Measurements from ENCODE around the gene NDUFAF5. TPM values are rescaled to one million over a fixed set of nuclear protein-coding genes. Genes with fewer than 3 reads are reported as not detected.

The NDUFAF5 gene
- total and polyA plus RNA-seq, 2 experiments from 2014 or later: 16.6 to 21.3 TPM

- Histone ChIP-seq H3K4me1 (ENCODE audit: insufficient read depth) (no peaks in the 10 kb centered on the region), H4K20me1 (ENCODE audit: insufficient read depth, poor library complexity, severe bottlenecking) (no peaks in the 10 kb centered on the region), H3K9me3 (ENCODE audit: low read depth) (no peaks in the 10 kb centered on the region), H2AFZ (no peak overlapping the region), H3K27me3 (no peaks in the 10 kb centered on the region), H3K4me3 (no peak overlapping the region), H3K9me2 (replicated peaks; ENCODE audit: insufficient read depth) (no peaks in the 10 kb centered on the region), H3K36me3 (replicated peaks; ENCODE audit: insufficient read depth, low read depth) (no peaks in the 10 kb centered on the region), H3K27ac (no peak overlapping the region), H3K79me2 (no peaks in the 10 kb centered on the region), H3K4me2 (no peak overlapping the region)
- no peak for DNase-seq (ENCODE audit: low spot score)
- no peak for TF ChIP-seq EZH2 (IDR thresholded peaks at IDR 0.05; ENCODE audit: borderline replicate concordance)
- TF ChIP-seq EZH2phosphoT487 (IDR thresholded peaks at IDR 0.05; ENCODE audit: low read depth, severe bottlenecking, unreplicated experiment): no peak
- no peak for TF ChIP-seq CTCF (IDR thresholded peaks at IDR 0.05; ENCODE audit: poor library complexity)
- WGBS (ENCODE audit: low lambda C conversion rate, missing lambda C conversion rate): 95% methylated on average over 3 of the region's 3 CpGs
Observed at GRCh38 chr20:13824459-13824858, 39.6 kb downstream of the NDUFAF5 start.

DNA sequence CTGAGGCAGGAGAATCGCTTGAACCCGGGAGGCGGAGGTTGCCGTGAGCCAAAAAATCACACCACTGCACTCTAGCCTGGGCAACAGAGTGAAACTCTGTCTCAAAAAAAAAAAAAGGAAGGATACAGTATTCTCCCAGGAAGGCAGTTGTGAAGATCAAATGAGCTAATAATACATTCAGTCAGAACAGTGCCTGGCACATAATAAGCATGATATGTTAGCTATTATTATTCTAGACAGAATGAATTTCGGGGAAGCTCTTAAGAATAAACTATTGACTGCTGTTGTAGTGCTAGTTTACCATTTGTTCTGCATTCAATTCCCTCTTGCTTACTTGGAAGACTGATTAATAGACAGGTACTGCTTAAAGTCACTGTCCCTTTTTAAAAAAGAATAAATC is 40.6 kb downstream of the NDUFAF5 start:
- Histone ChIP-seq H3K27ac (no peak overlapping the region), H3K27me3 (no peaks in the 10 kb centered on the region), H3K4me2 (no peak overlapping the region), H3K79me2 (no peaks in the 10 kb centered on the region), H3K9me2 (replicated peaks; ENCODE audit: insufficient read depth) (no peaks in the 10 kb centered on the region), H4K20me1 (ENCODE audit: insufficient read depth, poor library complexity, severe bottlenecking) (no peaks in the 10 kb centered on the region), H3K4me1 (ENCODE audit: insufficient read depth) (no peaks in the 10 kb centered on the region), H2AFZ (no peak overlapping the region), H3K9me3 (ENCODE audit: low read depth) (no peaks in the 10 kb centered on the region), H3K36me3 (replicated peaks; ENCODE audit: insufficient read depth, low read depth) (no peaks in the 10 kb centered on the region), H3K4me3 (no peak overlapping the region)
- TF ChIP-seq EZH2phosphoT487 (IDR thresholded peaks at IDR 0.05; ENCODE audit: low read depth, severe bottlenecking, unreplicated experiment) (no peak), CTCF (IDR thresholded peaks at IDR 0.05; ENCODE audit: poor library complexity) (no peak), EZH2 (IDR thresholded peaks at IDR 0.05; ENCODE audit: borderline replicate concordance) (no peak)
- WGBS (ENCODE audit: low lambda C conversion rate, missing lambda C conversion rate): 100% methylated on average over 3 of the region's 5 CpGs
- no peak for DNase-seq (ENCODE audit: low spot score)

DNA sequence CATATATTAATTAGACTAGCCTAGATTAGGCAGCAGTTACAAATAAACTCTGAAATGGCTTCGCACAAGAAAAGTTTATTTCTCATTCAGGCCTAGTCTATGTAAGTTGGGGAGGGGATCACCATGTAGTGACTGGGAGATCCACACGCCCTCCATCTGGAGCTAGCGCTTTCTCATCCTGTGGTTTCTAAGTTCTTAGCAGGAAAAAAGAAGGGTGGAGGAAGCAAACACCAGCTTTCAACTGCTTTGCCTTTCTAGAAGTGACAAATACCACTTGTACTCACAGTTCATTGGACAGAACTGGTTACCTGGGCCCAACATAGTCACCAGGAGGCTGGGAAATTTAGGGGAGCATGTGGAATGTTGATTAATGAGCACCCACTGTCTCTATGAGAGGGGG is 46.6 kb downstream of the NDUFAF5 start:
- no peak overlapping the region for H3K4me2 ChIP-seq
- DNase-seq (ENCODE audit: low spot score): no peak
- no peak for TF ChIP-seq EZH2phosphoT487 (IDR thresholded peaks at IDR 0.05; ENCODE audit: low read depth, severe bottlenecking, unreplicated experiment)
- TF ChIP-seq EZH2 (IDR thresholded peaks at IDR 0.05; ENCODE audit: borderline replicate concordance): no peak
- no peaks in the 10 kb centered on the region for H3K79me2 ChIP-seq
- 90% methylated on average over 3 of the region's 3 CpGs for WGBS (ENCODE audit: low lambda C conversion rate, missing lambda C conversion rate)
- no peak overlapping the region for H3K27ac ChIP-seq
- H3K9me3 ChIP-seq (ENCODE audit: low read depth): no peaks in the 10 kb centered on the region
- H3K4me3 ChIP-seq: no peak overlapping the region
- no peaks in the 10 kb centered on the region for H4K20me1 ChIP-seq (ENCODE audit: insufficient read depth, poor library complexity, severe bottlenecking)
- H3K36me3 ChIP-seq (replicated peaks; ENCODE audit: insufficient read depth, low read depth): no peaks in the 10 kb centered on the region
- no peaks in the 10 kb centered on the region for H3K9me2 ChIP-seq (replicated peaks; ENCODE audit: insufficient read depth)
- no peak overlapping the region for H2AFZ ChIP-seq
- H3K27me3 ChIP-seq: no peaks in the 10 kb centered on the region
- no peaks in the 10 kb centered on the region for H3K4me1 ChIP-seq (ENCODE audit: insufficient read depth)

- Histone ChIP-seq H3K36me3 (replicated peaks; ENCODE audit: insufficient read depth, low read depth) (no peaks in the 10 kb centered on the region), H3K4me1 (ENCODE audit: insufficient read depth) (peaks cover 8% of the 10 kb centered on the region), H4K20me1 (ENCODE audit: insufficient read depth, poor library complexity, severe bottlenecking) (no peaks in the 10 kb centered on the region), H2AFZ (no peak overlapping the region), H3K9me2 (replicated peaks; ENCODE audit: insufficient read depth) (no peaks in the 10 kb centered on the region), H3K27me3 (no peaks in the 10 kb centered on the region), H3K4me2 (no peak overlapping the region), H3K4me3 (no peak overlapping the region), H3K27ac (no peak overlapping the region), H3K79me2 (no peaks in the 10 kb centered on the region), H3K9me3 (ENCODE audit: low read depth) (no peaks in the 10 kb centered on the region)
- DNase-seq (ENCODE audit: low spot score): no peak
- TF ChIP-seq CTCF (IDR thresholded peaks at IDR 0.05; ENCODE audit: poor library complexity) (no peak), EZH2phosphoT487 (IDR thresholded peaks at IDR 0.05; ENCODE audit: low read depth, severe bottlenecking, unreplicated experiment) (no peak), EZH2 (IDR thresholded peaks at IDR 0.05; ENCODE audit: borderline replicate concordance) (no peak)
- WGBS (ENCODE audit: low lambda C conversion rate, missing lambda C conversion rate): 84% methylated on average over 7 of the region's 7 CpGs
Observed at GRCh38 chr20:13838664-13839063, 53.8 kb downstream of the NDUFAF5 start.

Measured in hepatocyte (in vitro differentiated cells).